GM06990 (cell line): ENCODE measurements around the gene TMEM62.

ENCODE experiments used
- DNase-seq: peaks from one replicate; pipeline ENCODE4 v3.0.0-alpha.2; 2011; ENCODE audit not compliant: insufficient read length; ENCODE audit errors: extremely low read depth
- H3K27me3 ChIP-seq: replicated peaks from 2 replicates; pipeline ENCODE4 v1.6.0; 2011; ENCODE audit warnings: low read length; ENCODE audit not compliant: control insufficient read depth, insufficient read depth
- H3K36me3 ChIP-seq: 2 replicates; pipeline ENCODE4 v1.5.1; 2011; ENCODE audit warnings: low read length; ENCODE audit not compliant: control insufficient read depth, insufficient read depth
- H3K4me3 ChIP-seq: replicated peaks from 2 replicates; pipeline ENCODE4 v1.5.1; 2011; ENCODE audit warnings: low read depth, mild to moderate bottlenecking, control low read depth, low read length
- TF ChIP-seq, protein P1 (sequence below): IDR thresholded peaks from 2 replicates; pipeline ENCODE4 v1.5.1; 2011; ENCODE audit warnings: low read length, control low read depth, mild to moderate bottlenecking, inconsistent platforms; ENCODE audit not compliant: insufficient read depth, poor library complexity, severe bottlenecking

TMEM62 gene

DNA sequence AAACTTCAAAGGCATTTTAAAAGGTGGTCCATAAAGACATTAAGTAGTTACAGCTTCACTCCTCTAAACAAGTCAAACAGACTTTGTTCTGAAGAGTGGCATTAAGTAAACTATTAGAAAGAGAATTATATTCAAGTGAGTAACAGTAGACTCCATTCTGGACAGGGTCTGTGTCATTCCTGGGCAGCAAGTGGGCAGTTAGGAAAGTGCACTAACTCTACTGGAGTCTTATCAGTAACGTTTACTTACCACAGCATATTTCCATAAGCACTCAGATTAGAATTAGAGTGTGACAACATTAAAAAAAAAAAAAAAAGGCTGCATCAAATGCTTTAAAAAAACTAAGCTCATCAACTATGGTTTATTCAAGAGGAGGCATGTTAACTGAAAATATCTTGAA, 38.1 kb upstream of the TMEM62 start:
- TF ChIP-seq, protein P1, sequence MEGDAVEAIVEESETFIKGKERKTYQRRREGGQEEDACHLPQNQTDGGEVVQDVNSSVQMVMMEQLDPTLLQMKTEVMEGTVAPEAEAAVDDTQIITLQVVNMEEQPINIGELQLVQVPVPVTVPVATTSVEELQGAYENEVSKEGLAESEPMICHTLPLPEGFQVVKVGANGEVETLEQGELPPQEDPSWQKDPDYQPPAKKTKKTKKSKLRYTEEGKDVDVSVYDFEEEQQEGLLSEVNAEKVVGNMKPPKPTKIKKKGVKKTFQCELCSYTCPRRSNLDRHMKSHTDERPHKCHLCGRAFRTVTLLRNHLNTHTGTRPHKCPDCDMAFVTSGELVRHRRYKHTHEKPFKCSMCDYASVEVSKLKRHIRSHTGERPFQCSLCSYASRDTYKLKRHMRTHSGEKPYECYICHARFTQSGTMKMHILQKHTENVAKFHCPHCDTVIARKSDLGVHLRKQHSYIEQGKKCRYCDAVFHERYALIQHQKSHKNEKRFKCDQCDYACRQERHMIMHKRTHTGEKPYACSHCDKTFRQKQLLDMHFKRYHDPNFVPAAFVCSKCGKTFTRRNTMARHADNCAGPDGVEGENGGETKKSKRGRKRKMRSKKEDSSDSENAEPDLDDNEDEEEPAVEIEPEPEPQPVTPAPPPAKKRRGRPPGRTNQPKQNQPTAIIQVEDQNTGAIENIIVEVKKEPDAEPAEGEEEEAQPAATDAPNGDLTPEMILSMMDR = no peak
- Histone ChIP-seq H3K36me3 (no peaks in the 10 kb centered on the region; the same call in 1 of the 2 replicates), H3K27me3 (no peaks in the 10 kb centered on the region), H3K4me3 (no peak overlapping the region)
- no peak for DNase-seq

DNA sequence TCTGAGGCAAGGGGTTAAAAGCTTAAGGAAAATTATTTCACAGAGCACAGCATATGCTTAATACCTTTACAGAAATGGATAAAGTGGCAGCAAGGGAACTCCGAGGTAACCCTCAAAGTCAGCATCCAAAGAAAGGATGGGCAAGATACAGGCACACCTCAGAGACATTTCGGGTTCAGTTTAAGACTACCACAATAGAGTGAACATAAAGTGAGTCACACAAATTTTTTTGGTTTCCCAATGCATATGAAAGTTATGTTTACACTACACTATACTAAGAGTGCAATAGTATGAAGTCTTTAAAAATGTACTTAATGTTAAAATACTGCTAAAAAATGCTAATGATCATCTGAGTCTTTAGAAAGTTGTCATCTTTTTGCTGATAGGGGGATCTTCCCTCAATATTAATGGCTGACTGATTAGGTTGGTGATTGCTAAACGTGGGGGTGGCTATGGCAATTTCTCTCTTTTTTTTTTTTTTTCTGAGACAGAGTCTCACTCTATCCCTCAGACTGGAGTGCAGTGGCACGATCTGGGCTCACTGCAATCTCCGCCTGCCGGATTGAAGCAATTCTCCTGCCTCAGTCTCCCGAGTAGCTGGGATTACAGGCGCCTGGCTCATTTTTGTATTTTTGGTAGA, 37.6 kb upstream of the TMEM62 start:
- H3K36me3 ChIP-seq = no peaks in the 10 kb centered on the region; the same call in 1 of the 2 replicates
- TF ChIP-seq, protein P1 = no peak
- DNase-seq = no peak

DNA sequence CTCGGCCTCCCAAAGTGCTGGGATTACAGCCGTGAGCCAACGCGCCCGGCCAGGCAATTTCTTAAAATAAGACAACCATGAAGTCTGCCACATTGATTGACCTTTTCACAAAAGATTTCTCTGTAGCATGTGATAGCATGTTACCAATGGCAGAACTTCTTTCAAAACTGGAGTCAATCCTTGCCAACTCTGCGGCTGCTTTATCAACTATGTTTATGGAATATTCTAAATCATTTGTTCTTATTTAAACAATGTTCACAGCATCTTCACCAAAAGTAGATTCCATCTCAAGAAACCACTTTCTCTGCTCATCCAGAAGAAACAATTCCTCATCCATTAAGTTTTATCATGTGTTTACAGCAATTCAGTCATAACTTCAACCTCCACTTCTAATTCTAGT, 37.0 kb upstream of the TMEM62 start:
- no peak for DNase-seq
- TF ChIP-seq, protein P1 = no peak
- H3K4me3 ChIP-seq = no peak overlapping the region
- peaks cover 5% of the 10 kb centered on the region for H3K36me3 ChIP-seq
- no peaks in the 10 kb centered on the region for H3K27me3 ChIP-seq

More for the DNA sequence above, 37.6 kb upstream of the TMEM62 start:
- H3K27me3 ChIP-seq = no peaks in the 10 kb centered on the region
- H3K4me3 ChIP-seq = no peak overlapping the region

DNA sequence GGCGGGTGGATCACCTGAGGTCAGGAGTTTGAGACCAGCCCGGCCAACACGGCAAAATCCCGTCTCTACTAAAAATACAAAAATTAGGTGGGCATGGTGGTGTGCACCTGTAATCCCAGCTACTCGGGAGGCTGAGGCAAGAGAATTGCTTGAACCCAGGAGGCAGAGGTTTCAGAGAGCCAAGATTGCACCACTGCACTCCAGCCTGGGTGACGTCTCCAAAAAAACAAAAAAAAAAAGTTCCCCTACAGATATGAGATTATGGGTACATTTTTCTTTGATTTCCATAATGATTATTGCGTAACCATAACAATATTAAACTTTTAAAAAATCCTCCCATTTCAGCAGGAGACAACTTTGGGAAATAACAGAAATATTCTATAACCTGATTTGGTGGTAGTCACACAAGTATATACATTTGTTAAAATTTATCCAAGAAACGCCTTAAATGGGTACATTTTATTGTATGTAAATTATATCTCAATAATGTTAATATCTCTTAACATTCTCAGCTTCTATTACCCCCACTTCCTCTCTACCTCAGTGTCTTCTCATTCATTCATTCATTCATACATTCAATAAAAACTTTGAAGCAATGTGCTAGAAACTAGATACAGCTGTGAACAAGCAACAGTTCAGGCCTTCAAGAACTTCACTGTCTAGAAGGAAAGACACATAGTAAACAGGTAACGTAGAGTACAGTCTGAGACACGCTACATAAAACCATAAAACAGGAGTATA, 34.1 kb upstream of the TMEM62 start:
- TF ChIP-seq, protein P1 = no peak

DNA sequence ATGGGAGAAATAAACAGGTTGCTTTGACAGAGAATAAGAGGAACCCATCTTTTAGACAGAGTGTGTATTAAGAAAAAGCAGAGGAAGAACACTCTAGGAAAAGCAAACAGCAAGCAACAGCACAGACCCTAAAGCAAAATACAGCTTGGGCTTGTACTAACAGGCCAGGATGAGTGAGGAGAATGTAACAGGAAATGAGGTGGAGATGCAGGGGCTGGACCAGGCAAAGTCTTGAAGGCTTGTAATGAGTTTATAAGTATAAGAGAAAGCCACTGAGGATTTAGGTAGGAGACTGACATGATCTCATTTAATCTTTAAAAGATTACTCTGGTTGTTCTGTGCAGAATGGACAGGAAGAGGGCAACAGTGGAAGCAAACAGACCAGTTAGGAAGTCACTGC, 32.4 kb upstream of the TMEM62 start:
- DNase-seq = no peak
- Histone ChIP-seq H3K4me3 (no peak overlapping the region), H3K36me3 (peaks cover 6% of the 10 kb centered on the region), H3K27me3 (no peaks in the 10 kb centered on the region)
- TF ChIP-seq, protein P1 = no peak

More for the DNA sequence above, 34.1 kb upstream of the TMEM62 start:
- no peaks in the 10 kb centered on the region for H3K27me3 ChIP-seq
- no peak overlapping the region for H3K4me3 ChIP-seq
- no peak for DNase-seq
- peaks cover 6% of the 10 kb centered on the region for H3K36me3 ChIP-seq

DNA sequence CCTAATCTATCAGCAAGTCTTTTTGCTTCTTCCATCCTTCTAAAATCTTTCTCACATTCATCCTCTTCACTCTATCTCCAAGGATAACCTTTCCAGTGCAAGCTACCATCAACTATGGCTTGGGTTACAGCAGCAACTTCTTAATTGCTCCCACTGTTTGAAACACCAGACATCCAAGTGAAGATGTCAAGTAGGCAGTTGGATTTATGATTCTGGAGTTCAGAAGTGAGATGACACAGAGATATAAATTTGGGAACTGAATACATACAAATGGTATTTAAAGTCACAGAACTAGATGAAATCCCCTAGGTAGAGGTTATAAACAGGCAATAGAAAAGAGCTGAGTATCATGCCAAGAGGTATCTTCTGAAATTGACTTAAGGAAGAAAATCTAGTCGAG, 31.2 kb upstream of the TMEM62 start:
- peaks cover 6% of the 10 kb centered on the region for H3K36me3 ChIP-seq
- DNase-seq = no peak
- no peak overlapping the region for H3K4me3 ChIP-seq
- TF ChIP-seq, protein P1 = no peak
- no peaks in the 10 kb centered on the region for H3K27me3 ChIP-seq
